GM12801 (cell line): ENCODE measurements around the gene CCBE1.

Experiments used
- CTCF ChIP-seq: IDR thresholded peaks from one replicate; pipeline ENCODE4 v1.5.1; 2011; ENCODE audit warnings: control low read depth; ENCODE audit not compliant: insufficient read length; ENCODE audit errors: extremely low read depth

CCBE1 gene

GRCh38 chr18:59500765-59501164, 196.5 kb downstream of the CCBE1 start:
- no peak for TF ChIP-seq CTCF

DNA sequence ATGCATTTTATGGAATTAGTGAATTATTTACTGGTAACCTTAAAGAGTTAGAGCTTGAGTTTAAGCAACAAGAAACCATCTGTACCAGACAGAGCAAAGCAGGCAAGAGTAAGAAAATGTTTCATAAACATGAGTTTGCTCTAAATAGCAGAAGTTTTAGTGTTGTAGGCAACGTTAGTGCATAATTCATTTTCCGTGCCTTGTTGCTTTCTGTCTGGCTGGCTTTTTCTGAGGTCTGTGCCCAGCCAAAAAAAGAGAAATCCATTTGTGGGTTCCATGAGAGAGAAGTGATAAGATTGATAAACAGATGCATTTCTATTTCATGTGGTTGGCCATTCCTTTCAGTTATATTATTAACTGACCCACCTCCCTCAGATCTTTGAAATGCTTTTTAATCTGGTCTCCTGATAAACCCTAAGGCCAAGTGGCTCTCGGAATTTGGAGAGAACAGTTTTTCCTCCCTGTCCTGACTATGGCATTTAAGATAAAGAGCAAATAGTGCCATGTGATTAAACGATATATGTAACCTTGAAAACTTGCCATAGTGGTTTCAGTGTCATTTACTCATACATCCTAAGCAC, 198.6 kb downstream of the CCBE1 start:
- no peak for TF ChIP-seq CTCF

- TF ChIP-seq CTCF: no peak
Observed at GRCh38 chr18:59492756-59493421, 204.3 kb downstream of the CCBE1 start.

DNA sequence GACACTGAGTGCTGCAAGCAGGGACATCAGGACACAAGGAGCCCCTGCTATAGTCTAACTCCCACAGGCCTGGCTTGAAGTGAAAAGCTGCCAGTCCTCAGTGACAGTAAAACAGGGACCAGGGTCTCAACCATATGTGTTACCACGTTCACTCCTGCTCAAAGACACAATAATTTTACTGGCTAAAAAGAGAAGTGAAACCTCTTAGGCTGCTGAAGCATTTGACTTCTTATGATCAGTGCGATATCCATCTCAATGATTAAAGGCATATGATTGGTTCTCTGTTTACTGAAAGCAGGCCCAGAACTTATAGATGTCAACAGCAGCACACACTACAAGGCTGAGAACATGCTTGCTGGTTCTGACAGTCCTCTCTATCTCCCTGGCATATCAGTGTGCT, 208.3 kb downstream of the CCBE1 start:
- no peak for TF ChIP-seq CTCF

GRCh38 chr18:59485382-59485781, 211.8 kb downstream of the CCBE1 start:
- no peak for TF ChIP-seq CTCF

GRCh38 chr18:59484561-59485328, 212.5 kb downstream of the CCBE1 start:
- TF ChIP-seq CTCF: no peak

GRCh38 chr18:59484131-59484530, 213.1 kb downstream of the CCBE1 start:
- TF ChIP-seq CTCF: no peak
